ENCODE measurements around the gene PIP5K1A.
A peak's percentile ranks its signal among the peaks of the same experiment; 100 is the strongest.

Gene PIP5K1A

DNA sequence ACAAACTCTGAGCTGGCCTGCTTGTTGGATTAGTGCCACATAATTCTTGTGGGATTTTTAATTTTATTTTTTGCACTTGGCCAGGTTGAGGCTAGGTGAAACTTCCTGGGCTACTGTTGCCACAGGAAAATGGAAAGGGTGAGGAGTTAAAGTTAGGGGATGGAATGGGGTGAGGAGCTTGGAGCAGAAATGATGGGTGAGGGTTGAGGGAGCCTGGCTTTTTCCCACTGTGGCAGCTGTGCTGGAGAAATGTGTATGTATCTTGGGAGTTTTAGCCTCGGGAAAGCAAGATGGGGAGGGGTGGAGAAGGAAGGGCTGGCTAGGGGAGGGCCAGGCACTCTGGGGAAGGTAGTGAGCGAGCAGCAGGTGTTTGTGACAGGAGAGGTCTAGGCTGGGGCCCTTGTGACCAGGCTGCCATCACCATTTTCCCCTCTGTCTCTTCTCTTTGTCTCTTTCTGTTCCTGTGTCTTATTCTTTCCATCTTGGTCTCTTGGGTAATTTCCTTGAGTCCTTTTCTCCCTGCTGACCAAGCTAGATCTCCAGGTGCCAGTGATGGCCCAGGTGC is 85.7 kb downstream of the PIP5K1A start:
- H3K9ac ChIP-seq (ENCODE audit: low read length), result peak overlapping the region; percentile 86; the same call in 1 of the 2 replicates
- H3K27ac ChIP-seq (ENCODE audit: low read depth, low read length, poor library complexity, severe bottlenecking), result peak overlapping the region; percentile 52
- peak overlapping the region; percentile 82 for H3K4me3 ChIP-seq (ENCODE audit: low read depth, low read length, poor library complexity, severe bottlenecking)
- no peaks in the 10 kb centered on the region for H3F3A ChIP-seq (ENCODE audit: insufficient read depth, low read length)
- H4K20me1 ChIP-seq (ENCODE audit: insufficient read depth, low read length), result no peaks in the 10 kb centered on the region
- H3K27me3 ChIP-seq (ENCODE audit: insufficient read depth, low read length), result no peaks in the 10 kb centered on the region
- no peaks in the 10 kb centered on the region for H3K9me3 ChIP-seq (ENCODE audit: low read length)
- H3K9me2 ChIP-seq (ENCODE audit: low read depth, low read length), result no peaks in the 10 kb centered on the region
- H3K36me3 ChIP-seq (ENCODE audit: insufficient read depth, low read length), result peaks cover 33% of the 10 kb centered on the region
- TF ChIP-seq EZH2 (IDR thresholded peaks at IDR 0.05; ENCODE audit: borderline replicate concordance, low read length), result no peak
- TF ChIP-seq, protein P1, sequence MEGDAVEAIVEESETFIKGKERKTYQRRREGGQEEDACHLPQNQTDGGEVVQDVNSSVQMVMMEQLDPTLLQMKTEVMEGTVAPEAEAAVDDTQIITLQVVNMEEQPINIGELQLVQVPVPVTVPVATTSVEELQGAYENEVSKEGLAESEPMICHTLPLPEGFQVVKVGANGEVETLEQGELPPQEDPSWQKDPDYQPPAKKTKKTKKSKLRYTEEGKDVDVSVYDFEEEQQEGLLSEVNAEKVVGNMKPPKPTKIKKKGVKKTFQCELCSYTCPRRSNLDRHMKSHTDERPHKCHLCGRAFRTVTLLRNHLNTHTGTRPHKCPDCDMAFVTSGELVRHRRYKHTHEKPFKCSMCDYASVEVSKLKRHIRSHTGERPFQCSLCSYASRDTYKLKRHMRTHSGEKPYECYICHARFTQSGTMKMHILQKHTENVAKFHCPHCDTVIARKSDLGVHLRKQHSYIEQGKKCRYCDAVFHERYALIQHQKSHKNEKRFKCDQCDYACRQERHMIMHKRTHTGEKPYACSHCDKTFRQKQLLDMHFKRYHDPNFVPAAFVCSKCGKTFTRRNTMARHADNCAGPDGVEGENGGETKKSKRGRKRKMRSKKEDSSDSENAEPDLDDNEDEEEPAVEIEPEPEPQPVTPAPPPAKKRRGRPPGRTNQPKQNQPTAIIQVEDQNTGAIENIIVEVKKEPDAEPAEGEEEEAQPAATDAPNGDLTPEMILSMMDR (IDR thresholded peaks at IDR 0.05; ENCODE audit: low read length), result no peak
- H3K79me2 ChIP-seq (ENCODE audit: insufficient read depth, low read length), result no peaks in the 10 kb centered on the region
- peaks cover 24% of the 10 kb centered on the region for H3K4me1 ChIP-seq (ENCODE audit: insufficient read depth, low read length, severe bottlenecking)
- H3K4me2 ChIP-seq (ENCODE audit: low read length), result peak overlapping the region; percentile 98
- H2AFZ ChIP-seq (ENCODE audit: low read length), result no peak overlapping the region

DNA sequence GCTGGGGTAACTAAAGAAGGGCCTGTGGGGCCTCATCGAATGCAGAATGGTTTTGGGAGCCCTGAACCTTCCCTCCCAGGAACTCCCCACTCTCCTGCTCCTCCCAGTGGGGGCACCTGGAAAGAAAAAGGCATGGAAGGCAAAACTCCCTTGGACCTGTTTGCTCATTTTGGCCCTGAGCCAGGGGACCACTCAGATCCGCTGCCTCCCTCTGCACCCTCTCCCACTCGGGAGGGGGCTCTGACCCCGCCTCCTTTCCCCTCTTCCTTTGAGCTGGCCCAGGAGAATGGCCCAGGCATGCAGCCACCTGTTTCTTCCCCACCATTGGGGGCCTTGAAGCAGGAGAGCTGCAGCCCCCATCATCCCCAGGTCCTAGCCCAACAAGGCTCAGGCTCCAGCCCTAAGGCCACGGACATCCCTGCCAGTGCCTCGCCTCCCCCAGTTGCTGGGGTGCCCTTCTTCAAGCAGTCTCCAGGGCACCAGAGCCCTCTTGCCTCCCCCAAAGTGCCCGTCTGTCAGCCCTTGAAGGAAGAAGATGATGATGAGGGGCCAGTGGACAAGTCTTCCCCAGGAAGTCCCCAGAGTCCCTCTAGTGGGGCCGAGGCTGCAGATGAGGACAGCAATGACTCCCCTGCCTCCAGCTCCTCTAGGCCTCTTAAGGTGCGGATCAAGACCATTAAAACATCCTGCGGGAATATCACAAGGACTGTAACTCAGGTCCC is 88.4 kb downstream of the PIP5K1A start:
- Histone ChIP-seq H3K9ac (ENCODE audit: low read length) (no peak overlapping the region), H3K4me3 (ENCODE audit: low read depth, low read length, poor library complexity, severe bottlenecking) (no peak overlapping the region), H3K9me2 (ENCODE audit: low read depth, low read length) (no peaks in the 10 kb centered on the region), H2AFZ (ENCODE audit: low read length) (no peak overlapping the region), H3K4me1 (ENCODE audit: insufficient read depth, low read length, severe bottlenecking) (peaks cover 19% of the 10 kb centered on the region), H3K79me2 (ENCODE audit: insufficient read depth, low read length) (no peaks in the 10 kb centered on the region), H3K27ac (ENCODE audit: low read depth, low read length, poor library complexity, severe bottlenecking) (no peak overlapping the region), H4K20me1 (ENCODE audit: insufficient read depth, low read length) (no peaks in the 10 kb centered on the region), H3K9me3 (ENCODE audit: low read length) (no peaks in the 10 kb centered on the region), H3K4me2 (ENCODE audit: low read length) (no peak overlapping the region), H3K36me3 (ENCODE audit: insufficient read depth, low read length) (peaks cover 56% of the 10 kb centered on the region), H3F3A (ENCODE audit: insufficient read depth, low read length) (no peaks in the 10 kb centered on the region), H3K27me3 (ENCODE audit: insufficient read depth, low read length) (no peaks in the 10 kb centered on the region)
- TF ChIP-seq, protein P1 (IDR thresholded peaks at IDR 0.05; ENCODE audit: low read length), result no peak
- no peak for TF ChIP-seq EZH2 (IDR thresholded peaks at IDR 0.05; ENCODE audit: borderline replicate concordance, low read length)

DNA sequence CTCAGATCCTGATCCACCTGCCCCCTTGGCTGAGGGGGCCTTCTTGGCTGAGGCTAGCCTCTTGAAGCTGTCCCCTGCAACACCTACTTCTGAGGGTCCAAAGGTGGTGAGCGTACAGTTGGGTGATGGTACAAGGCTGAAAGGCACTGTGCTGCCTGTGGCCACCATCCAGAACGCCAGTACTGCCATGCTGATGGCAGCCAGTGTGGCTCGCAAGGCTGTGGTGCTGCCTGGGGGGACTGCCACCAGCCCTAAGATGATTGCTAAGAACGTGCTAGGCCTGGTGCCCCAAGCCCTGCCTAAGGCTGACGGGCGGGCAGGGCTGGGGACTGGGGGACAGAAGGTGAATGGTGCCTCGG is 89.0 kb downstream of the PIP5K1A start:
- Histone ChIP-seq H3K9me2 (ENCODE audit: low read depth, low read length) (no peaks in the 10 kb centered on the region), H3K27ac (ENCODE audit: low read depth, low read length, poor library complexity, severe bottlenecking) (no peak overlapping the region), H3K9me3 (ENCODE audit: low read length) (no peaks in the 10 kb centered on the region), H3F3A (ENCODE audit: insufficient read depth, low read length) (no peaks in the 10 kb centered on the region), H3K36me3 (ENCODE audit: insufficient read depth, low read length) (peaks cover 62% of the 10 kb centered on the region), H3K4me3 (ENCODE audit: low read depth, low read length, poor library complexity, severe bottlenecking) (no peak overlapping the region), H2AFZ (ENCODE audit: low read length) (no peak overlapping the region), H3K4me2 (ENCODE audit: low read length) (no peak overlapping the region), H3K27me3 (ENCODE audit: insufficient read depth, low read length) (no peaks in the 10 kb centered on the region), H3K9ac (ENCODE audit: low read length) (no peak overlapping the region), H3K79me2 (ENCODE audit: insufficient read depth, low read length) (no peaks in the 10 kb centered on the region), H4K20me1 (ENCODE audit: insufficient read depth, low read length) (no peaks in the 10 kb centered on the region), H3K4me1 (ENCODE audit: insufficient read depth, low read length, severe bottlenecking) (peaks cover 19% of the 10 kb centered on the region)
- TF ChIP-seq, protein P1 (IDR thresholded peaks at IDR 0.05; ENCODE audit: low read length), result no peak
- TF ChIP-seq EZH2 (IDR thresholded peaks at IDR 0.05; ENCODE audit: borderline replicate concordance, low read length), result no peak
